HepG2 (cell line): ENCODE data around the gene CCDC34. TPM values are rescaled to one million over a fixed set of nuclear protein-coding genes. Genes with fewer than 3 reads are reported as not detected.
A peak's percentile ranks its signal among the peaks of the same experiment; 100 is the strongest.

ENCODE experiments used
- ATAC-seq: fragments of 200-7000 bp; cut with Tn5 transposase; 3 replicates; pipeline ENCODE4 v1.9.1; 2020; ENCODE audit warnings: mild to moderate bottlenecking, moderate library complexity
- BruUV-seq: library from RNA; stranded (reverse); fragments of 400-500 nt; replicated peaks from 2 replicates; lab custom pipeline; 2021; lab: Mats Ljungman, UMichigan
- CTCF ChIA-PET: fragments of 300-600 bp; formaldehyde crosslinking; extraction: SDS; loops from one replicate; lab custom pipeline; 2021; ENCODE audit warnings: low total read pairs, inconsistent platforms, low intra/inter-chr PET ratio; lab: Yijun Ruan, JAX
- POLR2A ChIA-PET: fragments of 350-600 bp; sonication (Branson Sonifier 250); formaldehyde crosslinking; loops from one replicate; lab custom pipeline; 2020; ENCODE audit warnings: antibody characterized with exemption, inconsistent platforms; lab: Yijun Ruan, JAX
- DNase-seq: peaks from one replicate; pipeline ENCODE4 v3.0.0-alpha.2; 2015; ENCODE audit warnings: low spot score
- FAIRE-seq: peaks from 3 replicates; lab custom pipeline; 2011; peaks lifted over from hg19 to GRCh38; lab: Jason Lieb, UNC
- H2AFZ ChIP-seq: one replicate; pipeline ENCODE4 v1.6.1; 2011; ENCODE audit warnings: low read length, inconsistent platforms
- H3K27ac ChIP-seq: fragments of 300-600 bp; 3 replicates; pipeline ENCODE4 v1.8.0; 2011; ENCODE audit warnings: mixed run types, mild to moderate bottlenecking, mixed read lengths, low read length, inconsistent platforms; ENCODE audit not compliant: insufficient read depth; ENCODE audit errors: extremely low read length
- H3K27me3 ChIP-seq, 2 experiments: fragments of 200-600 bp in 1 of 2; 2 replicates in 1 of 2; 3 replicates in 1 of 2; pipeline versions ENCODE4 v1.6.0 to v1.8.0; 2011; ENCODE audit warnings: low read length in 2 of 2, mild to moderate bottlenecking in 2 of 2, moderate library complexity in 2 of 2, inconsistent platforms in 1 of 2; ENCODE audit not compliant: insufficient read depth in 2 of 2, control insufficient read depth in 1 of 2
- H3K36me3 ChIP-seq, 2 experiments: fragments of 200-600 bp in 1 of 2; replicated peaks in 1 of 2; 2 replicates in 1 of 2; 3 replicates in 1 of 2; pipeline versions ENCODE4 v1.5.1 to v1.8.0; 2011; ENCODE audit warnings: low read length in 2 of 2, inconsistent platforms in 1 of 2; ENCODE audit not compliant: insufficient read depth in 2 of 2, control insufficient read depth in 1 of 2
- H3K4me1 ChIP-seq: 2 replicates; pipeline ENCODE4 v1.5.1; 2012; ENCODE audit warnings: low read length, inconsistent platforms; ENCODE audit not compliant: insufficient read depth
- H3K4me2 ChIP-seq: 2 replicates; pipeline ENCODE4 v1.6.0; 2011; ENCODE audit warnings: low read depth, low read length, inconsistent platforms
- H3K4me3 ChIP-seq, 3 experiments: fragments of 200-600 bp in 1 of 3; sonication (generic), shearing (Covaris generic) in 1 of 3; replicated peaks in 1 of 3; 2 replicates each; pipeline ENCODE4 v1.5.1; 2011 to 2016; ENCODE audit warnings: low read length in 3 of 3, inconsistent platforms in 2 of 3, low read depth in 2 of 3, mild to moderate bottlenecking in 2 of 3, control low read depth in 1 of 3, mixed read lengths in 1 of 3; ENCODE audit not compliant: insufficient read depth in 1 of 3
- H3K79me2 ChIP-seq: one replicate; pipeline ENCODE4 v1.6.1; 2011; ENCODE audit warnings: low read length, inconsistent platforms; ENCODE audit not compliant: insufficient read depth
- H3K9ac ChIP-seq: 2 replicates; pipeline ENCODE4 v1.6.0; 2011; ENCODE audit warnings: mild to moderate bottlenecking, low read depth, low read length, inconsistent platforms; ENCODE audit not compliant: insufficient read depth
- H3K9me3 ChIP-seq: 2 replicates; pipeline ENCODE4 v1.5.1; 2012; ENCODE audit warnings: mild to moderate bottlenecking, low read length
- H4K20me1 ChIP-seq: 2 replicates; pipeline ENCODE4 v1.6.0; 2011; ENCODE audit warnings: inconsistent platforms, mild to moderate bottlenecking, low read length, moderate library complexity; ENCODE audit not compliant: insufficient read depth
- CEBPB ChIP-seq: IDR thresholded peaks from 2 replicates; pipeline ENCODE4 v1.6.1; 2011; ENCODE audit warnings: low read depth, low read length, improper control_type of control experiment, borderline replicate concordance
- POGZ ChIP-seq: sonication (generic); formaldehyde crosslinking; IDR thresholded peaks from 2 replicates; pipeline ENCODE4 v1.4.0; 2020; ENCODE audit warnings: mild to moderate bottlenecking, missing genetic modification reagents
- SAFB2 ChIP-seq: sonication (generic); formaldehyde crosslinking; IDR thresholded peaks from 2 replicates; pipeline ENCODE4 v1.5.1; 2020; ENCODE audit warnings: missing genetic modification reagents, low read depth, mild to moderate bottlenecking, borderline replicate concordance
- ZNF614 ChIP-seq: IDR thresholded peaks from 2 replicates; pipeline ENCODE4 v1.6.1; 2018; ENCODE audit warnings: missing biosample characterization, missing genetic modification reagents, inconsistent platforms, borderline replicate concordance
- ZNF691 ChIP-seq: sonication (generic); formaldehyde crosslinking; IDR thresholded peaks from 2 replicates; pipeline ENCODE4 v1.4.0; 2020; ENCODE audit warnings: missing genetic modification reagents, low read depth, mild to moderate bottlenecking, borderline replicate concordance
- ZNF703 ChIP-seq: sonication (generic); formaldehyde crosslinking; IDR thresholded peaks from 2 replicates; pipeline ENCODE4 v1.5.1; 2020; ENCODE audit warnings: missing genetic modification reagents, mild to moderate bottlenecking, moderate library complexity, borderline replicate concordance
- ZSCAN5A ChIP-seq: sonication (generic); formaldehyde crosslinking; IDR thresholded peaks from 2 replicates; pipeline ENCODE4 v1.8.0; 2022; ENCODE audit warnings: mild to moderate bottlenecking, missing genetic modification reagents, borderline replicate concordance
- WGBS: methylation state at CpG from one replicate; pipeline ENCODE4 v1.1.6; 2017; ENCODE audit warnings: low lambda C conversion rate; 5-methylcytosine and 5-hydroxymethylcytosine counted together
- in situ Hi-C: cut with HindIII; loops from 2 replicates; pipeline ENCODE4 v1.10.0; 2017; ENCODE audit warnings: low pct_unique_long_range_greater_than_20kb; ENCODE audit not compliant: extremely low pct_ligation_motif_present
- intact Hi-C: fragments of 100-400 bp; cut with micrococcal nuclease; formaldehyde crosslinking; loops from one replicate; pipeline ENCODE4 v1.10.0; 2022; ENCODE audit not compliant: unreplicated experiment
- polyA plus RNA-seq, 8 experiments: library from polyadenylated mRNA; depleted of rRNA in 3 of 8; stranded (reverse) in 7 of 8; unstranded in 1 of 8; fragments of >200 nt; fragmentation: Illumina TruSeq in 4 of 8; extraction: Trizol in 4 of 8; gene quantifications; 2 replicates each; pipeline versions ENCODE4 v1.2.1 to v1.2.3, GENCODE V29; 2011 to 2016; ENCODE audit warnings: low read depth in 4 of 8, missing spikeins in 1 of 8, mixed read lengths in 1 of 8; ENCODE audit not compliant: insufficient read depth in 1 of 8
- total RNA-seq, 5 experiments: library from RNA; depleted of rRNA; stranded (reverse); fragments of >200 nt; fragmentation: Illumina TruSeq; extraction: Trizol; gene quantifications; 2 replicates each; pipeline ENCODE4 v1.2.3, GENCODE V29; 2016; ENCODE audit warnings: low read depth in 1 of 5

CCDC34 gene
- total and polyA plus RNA-seq, 2 of the 13 experiments (the other 11 are each of a cell fraction or from before 2014, with no cell fraction given), result 7.6 to 34.3 TPM

- BruUV-seq, result no TSS peak
- no peak overlapping the region for H3K4me3 ChIP-seq
- in situ Hi-C loops (no loop called here), intact Hi-C loops (no loop called here)
- H3K27ac ChIP-seq, result no peak overlapping the region
- CTCF ChIA-PET, result no interaction called here
- POLR2A ChIA-PET, result no interaction called here
- TF ChIP-seq ZNF691 (CRISPR knock-in tag) (no peak), CEBPB (peak; percentile 26; the same call in 1 of the 2 replicates), ZNF614 (CRISPR knock-in tag) (no peak), ZSCAN5A (CRISPR knock-in tag) (no peak), ZNF703 (CRISPR knock-in tag) (no peak), SAFB2 (no peak), POGZ (CRISPR knock-in tag) (no peak)
- H3K36me3 ChIP-seq, result peaks cover 3 to 28% of the 10 kb centered on the region in 2 experiments; a peak in 4 of 5 replicates
- 98% methylated on average over 2 of the region's 2 CpGs for WGBS
- ATAC-seq (no peak), DNase-seq (no peak), FAIRE-seq (no peak)
- H4K20me1 ChIP-seq, result peaks cover 22% of the 10 kb centered on the region; the same call in 1 of the 2 replicates
- H3K9ac ChIP-seq, result no peak overlapping the region
- peaks cover 36% of the 10 kb centered on the region for H3K4me1 ChIP-seq
- no peaks in the 10 kb centered on the region for H3K9me3 ChIP-seq
- H3K27me3 ChIP-seq, result no peaks in the 10 kb centered on the region
- peaks cover 59% of the 10 kb centered on the region for H3K79me2 ChIP-seq
- H2AFZ ChIP-seq, result no peak overlapping the region
- H3K4me2 ChIP-seq, result no peak overlapping the region
Measured at GRCh38 chr11:27409742-27410141, 46.7 kb upstream of the CCDC34 start.
